HG03025 (cell line): ENCODE results near the gene RNF39.
"Not testable (repeated sequence)": the region's sequence is repeated elsewhere in the genome, so short reads cannot be mapped to it uniquely, and the experiment has no call there.

ENCODE experiments used
- ATAC-seq: cut with Tn5 transposase; IDR thresholded peaks from one replicate; pipeline ENCODE4 v1.9.1; 2021; ENCODE audit warnings: mild to moderate bottlenecking, moderate library complexity; ENCODE audit not compliant: unreplicated experiment, low FRiP score

The RNF39 gene, protein sequence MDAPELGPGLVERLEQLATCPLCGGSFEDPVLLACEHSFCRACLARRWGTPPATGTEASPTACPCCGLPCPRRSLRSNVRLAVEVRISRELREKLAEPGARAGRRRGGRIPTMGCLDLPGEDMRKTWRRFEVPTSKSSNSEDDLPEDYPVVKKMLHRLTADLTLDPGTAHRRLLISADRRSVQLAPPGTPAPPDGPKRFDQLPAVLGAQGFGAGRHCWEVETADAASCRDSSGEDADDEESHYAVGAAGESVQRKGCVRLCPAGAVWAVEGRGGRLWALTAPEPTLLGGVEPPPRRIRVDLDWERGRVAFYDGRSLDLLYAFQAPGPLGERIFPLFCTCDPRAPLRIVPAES

DNA sequence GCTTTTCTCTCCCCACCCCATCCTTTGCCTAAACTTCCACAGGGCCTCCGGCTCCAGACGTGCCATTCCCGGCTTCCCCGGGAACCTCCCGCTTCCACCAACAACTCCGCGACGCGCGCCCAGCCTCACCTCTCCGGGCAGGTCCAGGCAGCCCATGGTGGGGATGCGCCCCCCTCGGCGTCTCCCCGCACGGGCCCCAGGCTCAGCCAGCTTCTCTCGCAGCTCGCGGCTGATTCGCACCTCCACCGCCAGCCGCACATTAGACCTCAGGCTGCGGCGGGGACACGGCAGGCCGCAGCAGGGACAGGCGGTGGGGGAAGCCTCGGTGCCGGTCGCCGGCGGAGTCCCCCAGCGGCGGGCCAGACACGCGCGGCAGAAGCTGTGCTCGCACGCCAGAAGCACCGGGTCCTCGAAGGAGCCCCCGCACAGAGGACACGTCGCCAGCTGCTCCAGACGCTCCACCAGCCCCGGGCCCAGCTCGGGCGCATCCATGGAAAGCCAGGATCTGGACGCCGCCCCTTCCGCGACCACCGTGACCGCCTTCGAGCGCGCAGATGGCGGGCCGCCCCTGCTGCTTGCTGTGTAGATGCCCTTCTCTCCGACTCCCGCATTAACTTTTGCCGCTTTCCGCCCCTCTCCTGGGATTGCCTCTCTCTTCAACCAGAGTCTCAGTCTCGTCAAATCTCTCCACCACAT is at the start of gene RNF39:
Gene RNF39 (minus strand): TSS at position 676 of the 696 bp plus-strand sequence. CDS start 184 bp downstream, at position 492.
- no peak for ATAC-seq

DNA sequence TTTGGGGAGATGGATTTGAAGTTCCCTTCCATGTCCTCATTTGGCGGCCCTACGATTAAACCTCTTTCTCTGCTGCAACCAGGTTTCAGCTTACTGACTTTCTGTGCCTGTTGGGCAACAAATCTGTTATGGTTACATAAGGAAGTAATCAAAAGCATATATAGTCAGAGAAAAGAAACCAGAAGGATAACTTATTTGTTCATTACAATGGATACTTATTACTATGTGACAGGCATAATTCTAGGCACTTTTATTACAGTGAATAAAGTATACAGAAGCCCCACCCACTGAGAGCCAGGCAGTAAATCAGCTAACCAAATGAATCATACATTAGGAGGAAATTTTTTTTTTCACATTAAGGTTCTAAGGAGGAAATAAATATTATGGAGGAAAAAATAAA is 46.9 kb upstream of the RNF39 start:
- ATAC-seq: no peak

DNA sequence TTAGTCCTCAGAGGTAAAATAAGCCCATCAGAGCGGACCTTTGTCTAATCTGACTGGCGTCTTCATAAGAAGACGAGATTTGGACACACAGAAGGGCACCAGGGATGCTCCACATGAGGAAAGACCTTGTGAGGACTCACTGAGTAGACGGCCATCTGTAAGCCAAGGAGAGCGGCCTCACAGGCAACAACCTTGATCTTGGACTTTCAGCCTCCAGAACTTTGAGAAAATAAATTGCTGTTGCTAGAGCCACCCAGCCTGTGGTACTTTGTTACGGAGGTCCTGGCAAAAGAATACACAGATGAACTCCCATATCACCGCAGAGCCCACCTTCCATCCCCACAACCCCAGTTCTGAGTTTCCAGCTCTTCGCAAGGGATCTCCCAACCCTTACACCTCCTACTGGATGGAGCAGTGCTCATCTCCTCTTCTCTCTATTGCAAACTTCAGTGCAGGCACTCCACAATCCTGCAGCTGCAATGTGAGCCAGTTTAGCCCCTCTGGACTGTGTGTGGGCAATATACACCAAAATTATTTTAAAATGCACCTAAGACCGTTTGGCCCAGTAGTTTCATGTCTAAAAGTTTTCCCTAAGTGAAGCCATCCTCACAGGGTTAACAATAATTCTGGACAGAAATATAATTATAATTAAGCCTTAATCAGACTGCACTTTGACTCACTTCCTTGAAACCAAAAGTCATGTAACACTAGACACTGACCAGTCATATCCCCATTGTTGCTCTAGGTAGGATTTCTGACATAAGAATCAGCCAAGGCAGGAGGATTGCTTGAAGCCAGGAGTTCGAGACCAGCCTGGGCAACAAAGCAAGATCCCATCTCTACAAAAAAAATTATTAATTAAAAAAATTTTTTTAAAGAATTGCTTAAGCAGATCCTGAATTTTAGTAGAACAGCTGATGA is 46.1 kb upstream of the RNF39 start:
- ATAC-seq: no peak

DNA sequence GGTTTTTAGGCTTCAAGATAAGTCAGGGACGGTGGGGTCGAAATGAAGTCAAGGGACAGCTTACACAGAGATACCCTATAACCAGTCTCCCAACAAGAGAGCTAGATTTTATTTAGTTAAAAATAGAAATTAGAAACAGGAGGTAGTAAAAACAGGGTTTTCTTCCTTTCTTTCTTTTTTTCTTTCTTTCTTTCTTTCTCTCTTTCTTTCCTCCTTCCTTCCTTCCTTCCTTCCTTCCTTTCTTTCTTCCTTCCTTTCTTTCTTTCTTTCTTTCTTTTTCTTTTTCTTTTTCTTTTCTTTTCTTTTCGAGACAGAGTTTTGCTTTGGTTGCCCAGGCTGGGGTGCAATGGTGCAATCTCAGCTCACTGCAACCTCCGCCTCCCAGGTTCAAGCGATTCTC is 43.1 kb upstream of the RNF39 start:
- not testable (repeated sequence) for ATAC-seq

DNA sequence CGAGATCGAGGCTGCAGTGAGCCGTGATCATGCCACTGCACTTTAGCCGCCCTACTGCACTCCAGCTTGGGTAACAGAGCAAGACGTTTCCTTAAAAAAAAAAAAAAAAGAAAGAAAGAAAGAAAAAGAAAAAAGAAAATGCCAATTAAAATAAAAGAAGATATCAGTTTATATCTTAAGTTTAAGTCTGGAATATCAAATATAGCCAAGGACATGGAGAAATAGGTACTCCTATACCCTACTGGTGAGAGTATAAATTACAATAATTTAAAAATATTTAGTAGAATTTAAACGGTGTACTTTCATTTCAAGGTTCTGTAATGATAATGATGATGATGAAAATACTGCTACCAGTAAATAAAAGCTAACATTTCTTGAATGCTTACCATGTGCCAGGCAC is 41.2 kb upstream of the RNF39 start:
- no peak for ATAC-seq

DNA sequence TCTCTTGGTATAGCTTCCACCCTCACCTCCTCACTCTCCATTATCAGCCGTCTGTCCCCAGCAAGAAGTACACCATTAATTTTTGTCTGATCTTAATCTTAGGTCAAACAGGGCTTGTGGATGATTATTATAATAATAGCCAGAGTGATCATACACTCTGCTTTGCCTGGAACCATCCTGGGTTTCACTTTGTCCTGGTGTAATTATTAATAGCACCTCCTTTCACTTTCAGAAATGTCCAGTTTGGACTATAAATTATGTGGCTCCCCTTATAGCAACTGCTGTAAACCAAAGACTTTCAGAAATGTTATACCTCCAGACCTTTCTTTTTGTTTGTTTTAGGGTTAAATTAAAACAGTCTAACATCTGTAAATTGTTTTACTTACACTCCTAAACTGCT is 38.3 kb upstream of the RNF39 start:
- ATAC-seq: no peak

DNA sequence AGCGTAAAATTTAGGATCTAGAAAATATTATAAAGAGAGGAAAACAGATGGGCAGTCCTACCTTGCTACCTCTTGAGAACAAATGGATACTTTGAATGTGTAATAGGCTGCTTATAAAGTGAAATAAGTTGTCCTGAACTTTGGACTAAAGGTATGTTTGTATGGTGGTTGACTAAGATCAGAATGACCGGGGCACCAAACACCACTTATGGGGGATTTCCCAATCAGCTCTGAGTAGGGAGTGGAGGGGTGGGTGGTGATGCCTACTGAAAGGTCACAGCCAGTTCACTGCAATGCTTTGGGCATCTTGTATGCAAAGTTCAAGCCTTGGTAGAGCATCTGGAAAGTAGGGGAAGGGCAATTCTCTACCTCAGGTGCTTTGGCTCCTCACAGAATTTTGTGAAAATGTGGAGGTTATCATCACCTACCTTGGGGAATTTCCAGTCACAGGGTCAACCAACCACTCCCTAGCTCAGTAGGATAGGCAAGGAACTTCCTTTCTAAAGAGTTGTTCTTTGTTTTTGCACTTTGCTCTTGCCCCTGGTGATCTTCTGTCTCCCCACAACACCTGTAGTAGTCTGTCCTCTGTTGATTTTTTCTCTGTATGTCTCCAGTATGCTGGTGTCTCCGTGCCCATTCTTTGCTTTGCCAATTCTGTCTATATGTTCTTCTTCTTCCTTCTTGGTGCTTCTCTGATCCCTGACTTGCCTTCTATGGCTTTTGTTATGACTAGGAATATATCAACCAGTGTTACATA is 37.6 kb upstream of the RNF39 start, which contains the start of gene TRIM31:
Gene TRIM31 (minus strand): TSS at position 88 of the 757 bp plus-strand sequence. CDS start 285 bp downstream, outside the sequence.
- no peak for ATAC-seq

DNA sequence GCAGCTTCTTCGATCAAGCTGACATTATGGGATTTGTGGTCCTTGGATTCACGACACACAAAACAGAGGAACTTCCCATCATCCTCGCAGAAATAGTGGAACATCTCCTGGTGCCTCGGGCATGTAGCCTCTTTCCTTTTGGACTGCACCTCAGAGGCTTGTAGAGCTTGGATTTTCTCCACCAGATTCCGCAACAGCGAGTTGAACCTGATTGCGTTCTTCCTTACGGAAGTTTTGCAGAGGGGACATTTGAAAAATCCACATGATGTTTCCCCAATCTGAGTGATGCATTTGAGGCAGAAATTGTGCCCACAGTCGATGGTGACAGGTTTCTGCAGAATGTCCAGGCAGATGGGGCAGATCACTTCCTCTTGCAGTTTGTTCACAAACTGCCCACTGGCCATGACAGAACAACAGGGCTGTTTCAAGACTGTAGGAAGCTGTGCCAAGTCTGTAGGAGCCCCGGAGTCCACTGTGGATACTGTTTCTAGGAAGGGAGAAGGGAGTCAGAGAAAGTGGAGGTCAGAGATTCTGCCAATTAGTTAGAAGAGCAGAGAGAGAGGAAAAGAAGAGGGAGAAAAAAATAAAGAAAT is 36.9 kb upstream of the RNF39 start:
- no peak for ATAC-seq

DNA sequence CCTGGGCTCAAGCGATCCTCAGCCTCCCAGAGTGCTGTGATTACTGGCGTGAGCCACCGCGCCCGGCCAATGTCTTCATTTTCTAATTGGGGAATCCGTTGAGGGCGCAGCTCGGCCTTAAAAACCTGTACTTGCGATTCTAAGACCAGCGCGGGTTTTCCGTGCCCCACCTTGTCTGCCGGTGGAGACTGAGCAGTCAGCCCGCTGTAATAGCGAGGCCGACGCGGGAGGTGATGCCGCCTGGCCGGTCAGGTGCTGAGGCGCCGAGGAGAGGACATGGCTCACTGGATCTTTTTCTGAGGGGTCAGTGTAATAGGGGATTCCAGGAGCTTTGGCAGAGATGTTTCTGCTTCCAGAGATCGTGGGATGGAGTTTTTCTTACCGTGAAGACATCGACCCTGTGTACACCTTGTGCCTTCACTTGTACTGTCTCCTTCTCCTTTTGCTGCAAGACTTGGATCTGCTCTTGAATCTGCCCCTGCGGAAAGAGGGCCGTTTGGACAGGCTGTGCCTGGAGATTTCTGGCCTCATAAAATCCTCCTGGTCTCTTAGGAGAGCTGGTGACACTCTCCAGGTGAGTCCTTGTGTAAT is 35.8 kb upstream of the RNF39 start:
- ATAC-seq: no peak

DNA sequence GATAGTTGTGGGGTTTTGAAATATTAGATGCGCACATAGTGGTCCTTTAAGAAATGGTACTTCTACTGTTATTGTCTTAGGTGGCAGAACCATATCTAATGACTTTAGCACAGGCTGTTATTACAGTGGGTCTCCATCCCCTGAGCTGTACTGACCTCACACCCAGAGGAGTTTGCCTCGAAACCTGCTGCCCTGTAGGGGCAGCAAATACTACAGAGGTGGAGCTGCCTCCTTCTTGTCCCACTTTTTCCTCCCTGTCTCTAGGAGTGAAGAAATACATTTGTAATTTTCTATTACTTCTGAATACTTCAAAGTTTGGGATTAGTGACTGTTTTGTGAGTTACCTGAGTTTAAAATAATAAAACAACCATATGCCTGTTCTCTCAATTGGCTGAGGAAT is 29.1 kb upstream of the RNF39 start:
- no peak for ATAC-seq

DNA sequence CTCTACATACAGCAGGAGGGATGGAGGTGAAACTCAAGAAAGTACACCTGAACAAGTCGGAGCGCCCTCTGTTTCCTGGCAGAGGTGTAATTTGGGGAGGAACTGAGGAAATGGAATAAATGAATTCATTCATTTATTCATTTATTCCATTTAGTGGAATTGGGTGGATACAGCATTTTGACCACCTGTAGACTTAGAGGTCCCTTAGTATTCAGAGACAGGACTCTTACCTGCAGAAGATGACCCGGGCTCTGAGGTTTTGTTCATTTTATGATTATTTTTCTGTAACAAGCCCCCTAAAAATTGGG is 28.3 kb upstream of the RNF39 start:
- no peak for ATAC-seq

DNA sequence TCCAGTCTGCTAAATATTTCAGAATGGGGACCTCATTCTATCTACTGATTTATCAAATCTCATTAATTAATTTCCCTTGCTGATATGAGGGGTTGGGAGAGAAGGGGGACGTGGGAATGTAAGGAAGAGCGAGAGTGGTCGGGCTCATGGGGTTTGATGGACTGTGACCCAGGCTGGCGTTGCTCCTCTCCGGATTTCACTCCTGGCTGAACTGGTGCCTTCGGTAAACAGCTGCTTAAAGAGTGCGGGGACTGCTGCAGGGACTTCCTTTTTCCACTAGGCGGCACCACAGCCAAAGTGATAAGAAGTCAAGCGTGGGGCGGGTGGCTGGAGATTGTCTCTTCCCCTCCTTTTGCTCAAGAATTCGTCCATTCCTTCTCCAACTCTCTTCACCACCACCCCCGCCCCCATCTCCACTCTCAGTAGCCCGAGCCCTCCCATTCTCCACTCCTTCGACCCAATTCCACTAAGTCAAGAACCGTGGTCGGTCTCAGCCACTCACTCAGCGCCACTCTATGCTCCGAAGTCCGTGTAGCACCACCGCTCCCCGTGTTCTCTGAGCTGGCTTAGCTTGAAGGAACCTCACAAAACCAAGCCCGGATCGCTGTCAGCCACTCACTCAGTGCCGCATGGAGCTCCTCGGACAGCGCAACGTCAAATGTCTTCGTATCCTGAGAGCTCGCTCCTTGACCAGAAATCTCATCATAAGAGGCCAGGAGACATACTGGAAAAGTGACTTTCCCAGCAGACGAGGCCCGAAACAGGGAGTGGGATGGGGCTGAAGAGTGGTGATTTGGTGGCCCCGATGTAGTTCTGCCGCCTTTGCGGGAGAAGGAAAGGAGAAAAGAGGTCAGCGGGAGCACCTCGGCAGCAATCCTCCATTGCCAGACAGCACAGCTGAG is 27.7 kb upstream of the RNF39 start:
- ATAC-seq: no peak

DNA sequence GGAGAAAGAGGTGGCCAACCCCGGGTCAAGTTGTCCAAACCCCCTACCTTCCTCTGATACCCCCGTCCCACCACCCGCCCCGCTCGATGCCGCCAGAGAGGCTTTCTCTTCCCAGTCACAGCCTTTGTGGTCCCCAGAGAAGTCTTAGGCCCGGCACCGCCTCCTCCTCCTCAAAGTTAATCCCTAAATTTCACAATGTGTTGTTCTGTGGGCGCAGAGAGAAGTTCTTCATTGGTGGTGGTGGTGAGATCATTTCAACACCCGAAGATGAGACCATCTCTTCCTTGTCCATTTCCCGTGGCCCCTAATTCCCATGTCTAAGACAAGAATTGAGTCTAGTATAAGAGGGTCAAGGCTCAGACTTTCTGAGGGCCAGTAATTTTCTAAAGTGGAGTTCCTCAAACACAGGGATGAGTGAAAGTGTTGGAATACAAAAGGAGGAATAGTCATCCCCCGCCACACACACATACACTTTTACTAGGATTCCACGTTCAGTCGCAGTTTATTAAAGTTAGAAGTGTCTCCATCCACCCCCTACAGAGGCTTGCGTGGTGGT is 26.9 kb upstream of the RNF39 start:
- no peak for ATAC-seq

DNA sequence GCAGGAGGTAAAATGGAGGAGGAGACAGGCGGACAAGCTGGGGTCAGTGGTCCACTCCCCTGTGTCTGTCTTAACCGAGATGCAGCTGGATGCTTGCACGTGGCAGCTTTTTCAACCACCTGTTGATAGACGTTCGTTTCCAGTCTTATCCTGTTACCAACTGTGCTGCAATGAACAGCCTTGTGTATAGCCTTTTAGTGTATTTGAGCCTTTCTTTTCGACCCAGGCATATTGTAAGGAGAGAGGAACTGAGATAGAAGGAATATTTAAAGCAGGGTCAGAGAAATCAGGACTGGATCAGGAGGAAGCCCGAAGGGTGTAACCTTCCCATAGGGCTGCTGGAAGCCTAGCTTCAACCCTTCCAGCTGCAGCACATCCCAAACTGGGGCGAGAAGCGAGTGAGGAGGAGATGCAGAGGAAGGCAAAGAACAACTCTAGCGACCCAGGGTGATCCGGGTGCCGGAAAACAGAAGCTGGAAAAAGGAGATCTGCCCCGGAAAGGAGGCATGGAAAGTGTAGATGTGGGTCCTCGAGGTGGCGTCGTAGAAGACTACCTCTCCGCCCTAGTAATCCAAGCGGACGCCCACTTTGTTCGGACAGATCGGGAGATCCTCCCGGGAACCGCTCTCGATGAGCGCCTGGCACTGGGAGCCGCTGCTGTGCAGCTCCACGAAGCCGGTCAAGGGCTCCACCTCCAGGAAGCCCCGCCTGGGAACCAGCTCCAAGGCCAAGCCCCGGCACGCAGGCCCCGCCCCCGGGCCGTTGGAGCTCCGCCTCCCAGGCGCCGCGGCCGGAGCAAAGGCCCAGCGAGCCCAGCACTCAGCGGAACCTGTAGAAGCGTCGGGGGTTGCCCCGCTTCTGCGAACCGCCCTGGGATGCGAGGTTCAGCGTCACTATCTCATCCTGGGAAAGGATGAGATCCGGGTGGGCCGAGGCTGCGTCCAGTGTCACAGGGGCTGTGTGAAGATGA is 26.2 kb upstream of the RNF39 start:
- ATAC-seq: no peak

DNA sequence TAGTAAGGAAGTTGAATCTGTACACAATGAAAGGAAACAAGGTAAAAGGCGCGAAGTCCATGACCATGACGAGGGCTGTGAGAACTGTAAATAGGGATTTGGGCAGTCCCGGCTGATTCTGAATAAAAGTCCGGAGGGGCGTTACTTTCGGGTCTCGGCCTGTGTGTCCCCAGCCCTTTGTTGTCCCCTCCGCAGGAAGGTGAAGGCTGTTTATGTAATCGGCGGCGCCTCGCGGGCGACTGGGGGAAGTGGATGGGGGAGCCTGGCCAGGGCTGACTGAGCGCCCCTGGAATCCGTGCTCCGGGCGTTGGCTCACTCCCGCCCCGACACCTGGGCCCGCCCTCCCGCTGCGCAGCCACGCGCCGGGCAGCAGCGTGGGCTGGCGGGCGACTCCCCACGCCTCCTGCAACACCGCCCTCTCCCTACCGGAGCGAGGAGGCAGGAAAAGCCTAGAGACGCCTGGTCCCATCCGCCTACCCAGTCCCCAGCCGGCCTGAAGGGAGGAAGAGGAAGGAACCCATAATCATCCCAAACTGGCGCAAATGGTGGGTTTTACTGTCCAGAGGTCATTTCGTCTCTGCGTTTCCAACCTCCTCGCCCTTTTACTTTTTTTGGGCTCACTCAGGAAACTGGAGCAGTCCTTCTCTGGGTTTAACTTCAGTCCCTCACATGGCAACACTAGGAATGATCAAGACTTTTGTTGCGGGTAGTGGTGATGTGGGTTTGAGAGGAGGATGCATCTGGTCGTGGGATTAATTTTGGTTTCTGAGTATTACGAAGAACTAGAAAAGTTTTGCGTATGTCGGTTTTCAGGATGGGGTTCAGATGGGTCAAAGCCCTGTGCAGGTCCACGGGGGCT is 25.2 kb upstream of the RNF39 start:
- ATAC-seq: no peak

DNA sequence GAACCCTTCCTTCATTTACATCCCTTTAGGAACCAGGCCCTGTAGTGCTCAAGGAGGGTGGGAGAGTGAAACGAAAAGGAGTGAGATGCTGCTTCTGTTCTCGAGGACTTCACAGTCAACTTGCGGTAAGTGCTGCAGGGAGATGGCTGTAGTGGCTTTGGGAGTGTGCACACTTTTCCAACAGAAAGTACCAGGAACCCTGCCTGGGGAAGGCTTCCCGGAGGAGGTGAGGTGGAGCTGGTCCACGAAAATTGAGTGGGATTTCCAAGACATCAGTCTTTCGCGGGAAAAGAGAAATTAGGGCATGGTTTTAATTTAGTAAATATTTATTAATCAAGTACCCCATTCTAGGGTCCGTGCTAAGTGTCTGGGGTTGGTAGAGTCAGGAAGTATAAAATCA is 24.6 kb upstream of the RNF39 start:
- no peak for ATAC-seq
